PC-3 (cell line): ENCODE results near the gene GAS7.

Experiments
- EZH2 ChIP-seq: fragments of 300-600 bp; sonication (generic); IDR thresholded peaks from one replicate; pipeline ENCODE4 v1.6.1; 2017; ENCODE audit warnings: antibody characterized with exemption, mild to moderate bottlenecking, low read length; ENCODE audit not compliant: unreplicated experiment
- EZH2phosphoT487 ChIP-seq: fragments of 300-600 bp; sonication (generic); IDR thresholded peaks from 2 replicates; pipeline ENCODE4 v1.6.1; 2018; ENCODE audit warnings: mild to moderate bottlenecking, antibody characterized with exemption, low read length, borderline replicate concordance
- TF ChIP-seq, protein P1 (sequence below): fragments of 300-600 bp; sonication (generic); conservative IDR thresholded peaks from 2 replicates; pipeline ENCODE4 v1.5.1; 2017; ENCODE audit warnings: antibody characterized with exemption, low read depth, mild to moderate bottlenecking, low read length

DNA sequence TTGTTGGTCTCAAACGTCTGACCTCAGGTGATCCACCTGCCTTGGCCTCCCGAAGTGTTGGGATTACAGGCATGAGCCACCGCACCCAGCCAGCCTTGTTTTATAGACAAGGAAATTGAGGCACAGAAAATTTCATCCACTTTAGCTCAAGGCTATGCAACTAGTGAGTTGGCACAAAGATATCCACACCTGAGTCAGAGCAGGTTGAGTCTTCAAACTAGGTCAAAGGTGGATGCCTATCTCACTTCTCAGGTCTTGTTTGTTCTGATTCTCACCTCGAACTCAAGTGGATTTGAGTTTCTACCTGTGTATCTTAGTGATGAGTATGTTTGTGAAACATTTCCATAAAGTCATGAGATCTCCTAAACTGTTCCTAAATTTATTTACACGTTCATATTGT, 35.6 kb upstream of the GAS7 start:
- TF ChIP-seq, protein P1, sequence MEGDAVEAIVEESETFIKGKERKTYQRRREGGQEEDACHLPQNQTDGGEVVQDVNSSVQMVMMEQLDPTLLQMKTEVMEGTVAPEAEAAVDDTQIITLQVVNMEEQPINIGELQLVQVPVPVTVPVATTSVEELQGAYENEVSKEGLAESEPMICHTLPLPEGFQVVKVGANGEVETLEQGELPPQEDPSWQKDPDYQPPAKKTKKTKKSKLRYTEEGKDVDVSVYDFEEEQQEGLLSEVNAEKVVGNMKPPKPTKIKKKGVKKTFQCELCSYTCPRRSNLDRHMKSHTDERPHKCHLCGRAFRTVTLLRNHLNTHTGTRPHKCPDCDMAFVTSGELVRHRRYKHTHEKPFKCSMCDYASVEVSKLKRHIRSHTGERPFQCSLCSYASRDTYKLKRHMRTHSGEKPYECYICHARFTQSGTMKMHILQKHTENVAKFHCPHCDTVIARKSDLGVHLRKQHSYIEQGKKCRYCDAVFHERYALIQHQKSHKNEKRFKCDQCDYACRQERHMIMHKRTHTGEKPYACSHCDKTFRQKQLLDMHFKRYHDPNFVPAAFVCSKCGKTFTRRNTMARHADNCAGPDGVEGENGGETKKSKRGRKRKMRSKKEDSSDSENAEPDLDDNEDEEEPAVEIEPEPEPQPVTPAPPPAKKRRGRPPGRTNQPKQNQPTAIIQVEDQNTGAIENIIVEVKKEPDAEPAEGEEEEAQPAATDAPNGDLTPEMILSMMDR = no peak
- TF ChIP-seq EZH2 (no peak), EZH2phosphoT487 (no peak)
